K562 (cell line): ENCODE data around the gene FAM120AOS.

Source experiments
- ZNF212 ChIP-seq: fragments of 450-650 bp; formaldehyde crosslinking; IDR thresholded peaks from 2 replicates; pipeline ENCODE4 v1.4.0; 2020; ENCODE audit warnings: mild to moderate bottlenecking
- ZNF785 ChIP-seq: fragments of 250-450 bp; sonication (Bioruptor Pico); IDR thresholded peaks from 2 replicates; pipeline ENCODE4 v1.4.0; 2020; ENCODE audit warnings: mild to moderate bottlenecking

- no peak for TF ChIP-seq ZNF785 (CRISPR knock-in tag)
- no peak for TF ChIP-seq ZNF212
Observed at GRCh38 chr9:93415176-93415690, 38.1 kb downstream of the FAM120AOS start.
